ENCODE results near the gene CEACAM16.

Gene CEACAM16

GRCh38 chr19:44742330-44743061, 43.5 kb downstream of the CEACAM16 start:
- DNase-seq (ENCODE audit: low read depth), result no peak
- H3K4me3 ChIP-seq (ENCODE audit: low read depth, low read length), result no peak overlapping the region
- TF ChIP-seq POLR2A (IDR thresholded peaks at IDR 0.05; ENCODE audit: extremely low read depth, insufficient read length) (no peak), MYC (IDR thresholded peaks at IDR 0.05; ENCODE audit: low read depth, low read length) (no peak), CTCF (IDR thresholded peaks at IDR 0.05; ENCODE audit: low read depth, low read length) (no peak), MAX (IDR thresholded peaks at IDR 0.05; ENCODE audit: low read depth, low read length) (no peak)

- H3K4me3 ChIP-seq (ENCODE audit: low read depth, low read length), result no peak overlapping the region
- DNase-seq (ENCODE audit: low read depth), result no peak
- TF ChIP-seq MYC (IDR thresholded peaks at IDR 0.05; ENCODE audit: low read depth, low read length) (no peak), MAX (IDR thresholded peaks at IDR 0.05; ENCODE audit: low read depth, low read length) (no peak), CTCF (IDR thresholded peaks at IDR 0.05; ENCODE audit: low read depth, low read length) (no peak), POLR2A (IDR thresholded peaks at IDR 0.05; ENCODE audit: extremely low read depth, insufficient read length) (no peak)
Measured at GRCh38 chr19:44744871-44745332, 46.0 kb downstream of the CEACAM16 start.

- no peak for TF ChIP-seq CTCF (IDR thresholded peaks at IDR 0.05; ENCODE audit: low read depth, low read length)
- TF ChIP-seq POLR2A (IDR thresholded peaks at IDR 0.05; ENCODE audit: extremely low read depth, insufficient read length), result no peak
- TF ChIP-seq MAX (IDR thresholded peaks at IDR 0.05; ENCODE audit: low read depth, low read length), result no peak
- no peak for TF ChIP-seq MYC (IDR thresholded peaks at IDR 0.05; ENCODE audit: low read depth, low read length)
- DNase-seq (ENCODE audit: low read depth), result no peak
- no peak overlapping the region for H3K4me3 ChIP-seq (ENCODE audit: low read depth, low read length)
Measured at GRCh38 chr19:44745341-44745831, 46.4 kb downstream of the CEACAM16 start.

- TF ChIP-seq MAX (IDR thresholded peaks at IDR 0.05; ENCODE audit: low read depth, low read length), result no peak
- no peak for TF ChIP-seq CTCF (IDR thresholded peaks at IDR 0.05; ENCODE audit: low read depth, low read length)
- no peak for DNase-seq (ENCODE audit: low read depth)
- no peak overlapping the region for H3K4me3 ChIP-seq (ENCODE audit: low read depth, low read length)
Measured at GRCh38 chr19:44745887-44746600, 47.1 kb downstream of the CEACAM16 start.

- TF ChIP-seq POLR2A (IDR thresholded peaks at IDR 0.05; ENCODE audit: extremely low read depth, insufficient read length) (no peak), MAX (IDR thresholded peaks at IDR 0.05; ENCODE audit: low read depth, low read length) (no peak), CTCF (IDR thresholded peaks at IDR 0.05; ENCODE audit: low read depth, low read length) (no peak), MYC (IDR thresholded peaks at IDR 0.05; ENCODE audit: low read depth, low read length) (no peak)
- no peak overlapping the region for H3K4me3 ChIP-seq (ENCODE audit: low read depth, low read length)
- DNase-seq (ENCODE audit: low read depth), result no peak
Measured at GRCh38 chr19:44746616-44746945, 47.6 kb downstream of the CEACAM16 start.

All from NB4 (cell line).